Midbrain (tissue), 1 donor: ENCODE data around the gene GDAP1L1.
"Not testable (repeated sequence)": the region's sequence is repeated elsewhere in the genome, so short reads cannot be mapped to it uniquely, and the experiment has no call there.

Experiments
- DNase-seq: peaks from one replicate; lab custom pipeline; 2025; lab: John Stamatoyannopoulos, UW

GDAP1L1 gene

GRCh38 chr20:44302026-44302669 lies 55.0 kb downstream of the GDAP1L1 start:
- no peak for DNase-seq

- no peak for DNase-seq
Measured at GRCh38 chr20:44302736-44303135, 55.6 kb downstream of the GDAP1L1 start.

DNA sequence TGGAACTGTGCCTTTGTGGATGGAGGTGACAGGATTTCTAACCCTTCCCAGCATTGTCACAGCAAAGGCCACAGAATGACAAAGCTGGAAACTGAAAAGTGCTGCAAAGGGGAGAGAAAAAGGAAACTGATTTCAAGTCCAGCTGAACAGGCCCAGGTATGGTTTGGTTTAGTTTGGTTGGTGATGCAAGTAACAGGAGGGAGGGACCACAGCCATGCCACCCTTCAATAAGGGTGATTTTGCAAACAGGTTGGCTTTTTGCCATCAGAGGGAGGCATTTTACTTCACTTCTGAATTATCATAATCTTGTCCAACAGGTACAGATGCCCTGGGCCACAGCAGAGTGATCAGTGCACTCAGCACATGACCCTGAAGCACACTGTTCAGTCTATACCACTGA lies 57.3 kb downstream of the GDAP1L1 start:
- DNase-seq = no peak

- no peak for DNase-seq
Measured at GRCh38 chr20:44306927-44307326, 59.8 kb downstream of the GDAP1L1 start.

GRCh38 chr20:44309763-44310663 lies 62.9 kb downstream of the GDAP1L1 start:
- peak; percentile 14 for DNase-seq

DNA sequence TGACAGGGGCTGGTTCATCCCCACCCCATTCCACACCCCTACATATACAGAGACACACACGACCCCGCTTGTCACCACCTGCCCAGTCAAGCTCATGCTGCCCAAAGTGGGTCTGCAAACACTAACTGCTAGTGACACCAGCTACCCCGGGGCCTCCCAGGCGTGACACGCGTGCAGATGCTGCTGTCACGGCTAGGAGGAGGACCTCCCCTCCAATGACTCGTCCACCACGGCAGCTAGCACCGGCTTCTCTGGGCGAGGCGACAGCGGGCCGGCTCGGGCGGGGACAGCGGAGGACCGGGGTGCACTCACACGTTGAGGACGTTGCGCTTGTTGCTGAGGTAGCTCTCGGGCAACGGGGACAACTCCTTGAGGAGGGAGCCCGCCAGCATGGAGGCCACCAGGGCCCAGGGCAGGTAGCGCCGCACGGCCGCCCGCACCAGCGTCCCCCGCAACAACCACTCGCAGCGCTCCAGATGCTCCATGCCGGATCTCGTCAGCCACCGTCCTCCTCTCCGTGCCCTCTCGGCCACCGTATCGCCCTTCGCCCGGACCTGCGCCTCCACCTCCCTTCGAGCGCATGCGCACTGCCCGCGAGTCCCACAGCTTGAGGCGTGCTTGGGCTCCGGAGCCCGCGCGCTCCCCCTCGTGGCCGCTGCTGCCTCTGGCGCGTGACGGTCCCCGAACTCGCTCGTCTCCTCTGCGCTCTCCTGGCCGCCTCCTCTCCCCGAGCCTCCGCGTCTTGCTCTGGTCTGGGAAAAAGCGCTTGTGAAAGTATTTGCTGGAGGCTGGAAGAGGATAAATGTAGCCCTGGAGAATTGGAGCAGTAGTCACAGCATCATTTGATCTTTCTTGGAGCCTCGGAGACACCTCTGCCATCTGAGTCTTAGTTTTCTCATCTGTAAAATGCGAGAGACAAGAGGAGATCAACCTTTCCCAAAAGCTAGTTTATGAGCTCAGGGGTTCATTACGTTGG lies 63.8 kb downstream of the GDAP1L1 start, which contains the start of gene FITM2:
TSS of gene FITM2 (minus strand) at position 539 of the 976 bp plus-strand sequence. CDS start at position 485, 54 bp downstream.
- peak; percentile 97 for DNase-seq

DNA sequence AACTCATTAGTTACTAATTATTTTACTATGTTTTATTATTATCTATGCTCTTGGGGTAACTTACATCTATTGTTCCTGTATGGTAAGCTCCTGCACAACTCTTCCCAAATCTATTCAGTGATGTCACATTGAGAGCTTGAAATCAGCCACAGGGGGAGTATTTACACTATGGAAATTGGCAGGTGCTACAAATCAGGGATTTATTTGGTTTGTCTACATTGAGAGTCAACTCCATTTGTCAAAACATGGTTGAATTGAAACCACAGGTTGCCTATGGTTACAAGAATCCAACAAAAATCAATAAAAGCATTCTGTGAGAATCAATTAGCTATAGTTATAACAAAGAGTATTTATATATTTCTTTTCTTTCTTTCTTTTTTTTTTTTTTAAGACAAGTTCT lies 67.8 kb downstream of the GDAP1L1 start:
- no peak for DNase-seq

DNA sequence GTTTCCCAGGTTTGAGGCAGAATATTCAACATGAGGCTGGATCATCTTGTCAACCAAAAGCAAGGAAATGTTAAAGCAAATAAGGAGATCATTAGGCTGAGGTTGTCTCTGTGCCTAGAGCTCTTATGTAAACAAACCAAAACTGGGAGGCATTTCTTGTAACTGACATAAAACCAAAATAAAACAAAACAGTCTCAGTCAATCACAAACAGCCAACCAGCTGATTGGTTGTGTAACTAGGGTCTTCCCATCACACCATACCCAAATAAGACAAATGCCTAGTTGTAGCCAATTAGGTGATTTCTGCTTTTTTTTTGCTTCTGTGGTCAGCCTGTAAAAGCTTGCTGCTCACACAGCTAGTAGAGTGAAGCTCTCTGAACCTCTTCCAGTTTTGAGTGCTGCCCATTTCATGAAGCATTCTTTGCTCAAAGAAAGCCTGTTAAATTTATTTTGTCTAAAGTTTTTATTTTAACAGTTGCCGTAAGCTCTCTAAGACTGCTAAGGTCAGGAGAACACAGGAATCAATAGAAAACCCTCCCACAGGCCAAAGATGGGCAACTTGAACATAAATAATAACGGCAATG lies 72.8 kb downstream of the GDAP1L1 start:
- no peak for DNase-seq

DNA sequence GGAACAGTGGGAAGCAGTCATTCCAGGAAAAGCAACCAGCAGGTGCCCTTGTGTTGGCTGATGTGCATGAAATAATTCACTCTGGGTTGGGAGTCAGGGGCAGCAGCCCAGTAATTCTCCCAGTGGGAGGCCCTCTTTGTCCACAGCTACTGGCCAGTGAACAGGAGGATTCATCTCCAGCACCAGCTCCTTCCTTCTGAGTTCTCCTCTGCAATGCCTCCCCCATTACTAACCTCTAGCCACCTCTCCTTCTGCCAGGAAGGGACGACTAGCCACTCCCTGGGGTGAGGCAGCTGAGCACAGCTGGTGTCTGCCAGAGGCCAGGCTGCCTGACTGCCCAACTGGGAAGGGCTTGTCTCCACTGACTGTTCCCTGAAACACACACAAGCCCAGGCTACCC lies 77.2 kb downstream of the GDAP1L1 start:
- DNase-seq = no peak

GRCh38 chr20:44326391-44327159 lies 79.5 kb downstream of the GDAP1L1 start:
- no peak for DNase-seq

GRCh38 chr20:44327748-44328147 lies 80.6 kb downstream of the GDAP1L1 start:
- not testable (repeated sequence) for DNase-seq

DNA sequence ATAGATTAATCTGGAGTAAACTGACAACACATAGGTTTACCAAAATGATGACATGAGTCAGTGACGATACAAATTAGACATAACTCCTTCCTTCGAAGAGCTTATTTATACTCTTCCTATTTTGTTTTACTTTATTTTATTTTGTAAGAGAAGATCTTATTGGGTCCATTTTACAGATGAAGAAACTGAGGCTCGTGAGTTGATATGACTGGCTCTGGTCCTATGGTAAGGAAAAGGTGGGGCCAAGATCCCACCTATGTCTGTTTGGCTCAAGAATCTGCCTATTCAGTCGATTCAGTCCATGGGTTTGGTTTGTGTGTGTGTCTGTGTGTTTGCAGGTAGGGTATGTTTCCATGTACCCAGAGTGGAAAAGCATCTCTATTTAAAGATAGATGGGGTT lies 81.3 kb downstream of the GDAP1L1 start:
- no peak for DNase-seq
